ENCODE data around the gene EML3.

Gene EML3

DNA sequence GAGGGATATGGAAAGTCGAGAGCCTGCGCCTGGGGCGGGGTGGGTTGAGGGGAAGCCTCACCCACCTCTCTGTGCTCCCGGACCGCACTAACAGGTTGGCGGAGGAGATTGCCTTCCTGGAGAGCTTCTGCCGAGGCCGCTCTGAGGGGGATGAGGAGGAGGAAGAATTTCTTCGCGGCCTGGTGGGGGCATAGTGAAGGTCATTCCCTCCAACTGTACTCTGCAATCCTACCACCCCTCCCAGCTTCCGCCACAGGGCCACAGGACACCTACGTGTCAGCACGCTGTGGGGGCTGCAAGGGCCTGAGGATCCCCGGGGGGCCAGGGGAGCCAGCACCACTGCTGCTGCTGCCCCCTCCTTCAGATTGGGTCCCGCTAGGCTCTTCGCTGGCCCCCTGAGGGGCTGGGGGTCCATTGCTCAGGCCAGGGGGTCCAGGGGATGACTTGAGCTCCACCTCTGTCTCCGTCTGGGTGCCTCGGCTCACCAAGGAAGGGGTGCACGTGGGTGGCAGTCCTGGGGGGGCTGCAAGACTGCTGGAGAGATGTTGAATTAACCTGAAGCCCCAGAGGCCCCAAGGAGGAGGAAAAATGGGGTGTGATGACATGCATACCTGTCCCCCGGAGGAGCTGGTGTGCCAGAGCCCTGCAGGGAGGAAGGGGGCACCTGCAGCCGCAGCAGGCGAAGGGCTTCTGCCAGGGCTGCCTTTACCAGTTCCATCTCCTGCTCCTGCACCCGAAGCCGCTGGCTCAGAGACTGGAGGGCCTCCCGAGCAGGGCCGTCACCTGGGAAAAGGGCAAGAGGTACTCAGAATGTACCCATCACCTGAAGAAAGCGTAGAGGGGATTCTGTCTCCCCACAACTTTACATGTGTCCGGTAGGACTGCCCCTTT lies 1.5 kb downstream of the EML3 start (continued):
- TF ChIP-seq, protein P1, sequence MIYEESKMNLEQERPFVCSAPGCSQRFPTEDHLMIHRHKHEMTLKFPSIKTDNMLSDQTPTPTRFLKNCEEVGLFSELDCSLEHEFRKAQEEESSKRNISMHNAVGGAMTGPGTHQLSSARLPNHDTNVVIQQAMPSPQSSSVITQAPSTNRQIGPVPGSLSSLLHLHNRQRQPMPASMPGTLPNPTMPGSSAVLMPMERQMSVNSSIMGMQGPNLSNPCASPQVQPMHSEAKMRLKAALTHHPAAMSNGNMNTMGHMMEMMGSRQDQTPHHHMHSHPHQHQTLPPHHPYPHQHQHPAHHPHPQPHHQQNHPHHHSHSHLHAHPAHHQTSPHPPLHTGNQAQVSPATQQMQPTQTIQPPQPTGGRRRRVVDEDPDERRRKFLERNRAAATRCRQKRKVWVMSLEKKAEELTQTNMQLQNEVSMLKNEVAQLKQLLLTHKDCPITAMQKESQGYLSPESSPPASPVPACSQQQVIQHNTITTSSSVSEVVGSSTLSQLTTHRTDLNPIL (CRISPR knock-in tag; IDR thresholded peaks at IDR 0.05; ENCODE audit: low read depth) = no peak
- TF ChIP-seq, protein P2, sequence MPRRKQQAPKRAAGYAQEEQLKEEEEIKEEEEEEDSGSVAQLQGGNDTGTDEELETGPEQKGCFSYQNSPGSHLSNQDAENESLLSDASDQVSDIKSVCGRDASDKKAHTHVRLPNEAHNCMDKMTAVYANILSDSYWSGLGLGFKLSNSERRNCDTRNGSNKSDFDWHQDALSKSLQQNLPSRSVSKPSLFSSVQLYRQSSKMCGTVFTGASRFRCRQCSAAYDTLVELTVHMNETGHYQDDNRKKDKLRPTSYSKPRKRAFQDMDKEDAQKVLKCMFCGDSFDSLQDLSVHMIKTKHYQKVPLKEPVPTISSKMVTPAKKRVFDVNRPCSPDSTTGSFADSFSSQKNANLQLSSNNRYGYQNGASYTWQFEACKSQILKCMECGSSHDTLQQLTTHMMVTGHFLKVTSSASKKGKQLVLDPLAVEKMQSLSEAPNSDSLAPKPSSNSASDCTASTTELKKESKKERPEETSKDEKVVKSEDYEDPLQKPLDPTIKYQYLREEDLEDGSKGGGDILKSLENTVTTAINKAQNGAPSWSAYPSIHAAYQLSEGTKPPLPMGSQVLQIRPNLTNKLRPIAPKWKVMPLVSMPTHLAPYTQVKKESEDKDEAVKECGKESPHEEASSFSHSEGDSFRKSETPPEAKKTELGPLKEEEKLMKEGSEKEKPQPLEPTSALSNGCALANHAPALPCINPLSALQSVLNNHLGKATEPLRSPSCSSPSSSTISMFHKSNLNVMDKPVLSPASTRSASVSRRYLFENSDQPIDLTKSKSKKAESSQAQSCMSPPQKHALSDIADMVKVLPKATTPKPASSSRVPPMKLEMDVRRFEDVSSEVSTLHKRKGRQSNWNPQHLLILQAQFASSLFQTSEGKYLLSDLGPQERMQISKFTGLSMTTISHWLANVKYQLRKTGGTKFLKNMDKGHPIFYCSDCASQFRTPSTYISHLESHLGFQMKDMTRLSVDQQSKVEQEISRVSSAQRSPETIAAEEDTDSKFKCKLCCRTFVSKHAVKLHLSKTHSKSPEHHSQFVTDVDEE (CRISPR knock-in tag; IDR thresholded peaks at IDR 0.05) = no peak

DNA sequence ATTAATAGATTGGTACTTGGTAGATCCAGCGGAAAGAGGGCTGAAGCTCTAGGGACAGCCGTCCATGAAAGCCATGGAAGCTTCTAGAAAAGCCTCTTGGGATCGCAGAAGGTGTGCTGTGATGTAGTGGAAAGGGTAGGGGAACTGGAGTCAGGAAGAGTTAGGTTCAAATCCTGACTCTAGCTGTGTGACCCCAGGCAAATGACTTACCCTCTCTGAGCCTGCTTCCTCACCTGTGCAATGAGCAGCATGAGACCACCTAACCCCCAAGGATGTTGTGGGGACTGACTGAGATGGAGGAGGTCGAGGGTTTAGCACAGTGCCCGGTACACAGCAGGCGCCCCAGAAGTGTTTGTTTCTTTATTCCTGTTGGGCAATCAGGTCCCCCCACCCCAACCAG lies 2.2 kb downstream of the EML3 start:
- no peak for ATAC-seq
- TF ChIP-seq ISL1 (CRISPR knock-in tag; IDR thresholded peaks at IDR 0.05) (no peak), RARB (CRISPR knock-in tag; IDR thresholded peaks at IDR 0.05) (no peak), ESRRG (CRISPR knock-in tag; IDR thresholded peaks at IDR 0.05) (no peak), TCF4 (CRISPR knock-in tag; IDR thresholded peaks at IDR 0.05; ENCODE audit: borderline replicate concordance) (no peak), SNAI2 (CRISPR knock-in tag; IDR thresholded peaks at IDR 0.05) (no peak), GLIS3 (CRISPR knock-in tag; IDR thresholded peaks at IDR 0.05) (no peak), ZNF565 (CRISPR knock-in tag; conservative IDR thresholded peaks at IDR 0.05; ENCODE audit: low read depth) (no peak), ARNTL (CRISPR knock-in tag; IDR thresholded peaks at IDR 0.05; ENCODE audit: borderline replicate concordance, low read depth) (no peak), CSDC2 (CRISPR knock-in tag; IDR thresholded peaks at IDR 0.05) (no peak), PPARA (CRISPR knock-in tag; IDR thresholded peaks at IDR 0.05; ENCODE audit: borderline replicate concordance) (no peak)
- TF ChIP-seq, protein P1 (CRISPR knock-in tag; IDR thresholded peaks at IDR 0.05; ENCODE audit: low read depth) = no peak
- TF ChIP-seq, protein P3, sequence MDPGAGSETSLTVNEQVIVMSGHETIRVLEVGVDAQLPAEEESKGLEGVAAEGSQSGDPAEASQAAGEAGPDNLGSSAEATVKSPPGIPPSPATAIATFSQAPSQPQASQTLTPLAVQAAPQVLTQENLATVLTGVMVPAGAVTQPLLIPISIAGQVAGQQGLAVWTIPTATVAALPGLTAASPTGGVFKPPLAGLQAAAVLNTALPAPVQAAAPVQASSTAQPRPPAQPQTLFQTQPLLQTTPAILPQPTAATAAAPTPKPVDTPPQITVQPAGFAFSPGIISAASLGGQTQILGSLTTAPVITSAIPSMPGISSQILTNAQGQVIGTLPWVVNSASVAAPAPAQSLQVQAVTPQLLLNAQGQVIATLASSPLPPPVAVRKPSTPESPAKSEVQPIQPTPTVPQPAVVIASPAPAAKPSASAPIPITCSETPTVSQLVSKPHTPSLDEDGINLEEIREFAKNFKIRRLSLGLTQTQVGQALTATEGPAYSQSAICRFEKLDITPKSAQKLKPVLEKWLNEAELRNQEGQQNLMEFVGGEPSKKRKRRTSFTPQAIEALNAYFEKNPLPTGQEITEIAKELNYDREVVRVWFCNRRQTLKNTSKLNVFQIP (CRISPR knock-in tag; IDR thresholded peaks at IDR 0.05; ENCODE audit: borderline replicate concordance, low read depth) = no peak
- TF ChIP-seq, protein P4, sequence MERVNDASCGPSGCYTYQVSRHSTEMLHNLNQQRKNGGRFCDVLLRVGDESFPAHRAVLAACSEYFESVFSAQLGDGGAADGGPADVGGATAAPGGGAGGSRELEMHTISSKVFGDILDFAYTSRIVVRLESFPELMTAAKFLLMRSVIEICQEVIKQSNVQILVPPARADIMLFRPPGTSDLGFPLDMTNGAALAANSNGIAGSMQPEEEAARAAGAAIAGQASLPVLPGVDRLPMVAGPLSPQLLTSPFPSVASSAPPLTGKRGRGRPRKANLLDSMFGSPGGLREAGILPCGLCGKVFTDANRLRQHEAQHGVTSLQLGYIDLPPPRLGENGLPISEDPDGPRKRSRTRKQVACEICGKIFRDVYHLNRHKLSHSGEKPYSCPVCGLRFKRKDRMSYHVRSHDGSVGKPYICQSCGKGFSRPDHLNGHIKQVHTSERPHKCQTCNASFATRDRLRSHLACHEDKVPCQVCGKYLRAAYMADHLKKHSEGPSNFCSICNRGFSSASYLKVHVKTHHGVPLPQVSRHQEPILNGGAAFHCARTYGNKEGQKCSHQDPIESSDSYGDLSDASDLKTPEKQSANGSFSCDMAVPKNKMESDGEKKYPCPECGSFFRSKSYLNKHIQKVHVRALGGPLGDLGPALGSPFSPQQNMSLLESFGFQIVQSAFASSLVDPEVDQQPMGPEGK (CRISPR knock-in tag; IDR thresholded peaks at IDR 0.05; ENCODE audit: borderline replicate concordance) = no peak

DNA sequence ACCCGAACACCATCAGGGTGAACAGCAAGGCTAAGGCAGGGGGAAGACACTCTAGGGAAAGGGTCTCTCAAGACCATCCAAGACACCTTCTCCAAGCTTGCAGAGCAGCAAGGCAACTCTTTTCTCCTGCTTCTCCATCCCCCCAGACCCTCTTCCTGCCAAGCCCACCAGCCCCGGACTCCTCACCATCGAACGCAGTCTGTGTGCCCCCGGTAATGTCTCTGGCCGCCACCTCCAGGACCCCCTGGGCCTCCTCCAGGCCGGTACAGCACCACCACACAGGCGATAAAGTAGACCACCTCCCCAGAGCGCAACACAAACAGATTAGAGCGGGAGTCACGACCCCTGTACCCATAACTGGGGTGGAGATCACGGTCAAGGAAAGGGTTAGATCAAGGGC lies 3.8 kb downstream of the EML3 start:
- ATAC-seq = no peak
- no peak for TF ChIP-seq SNAI2 (CRISPR knock-in tag; IDR thresholded peaks at IDR 0.05)
- TF ChIP-seq CSDC2 (CRISPR knock-in tag; IDR thresholded peaks at IDR 0.05) = no peak
- TF ChIP-seq, protein P2 (CRISPR knock-in tag; IDR thresholded peaks at IDR 0.05) = no peak
- no peak for TF ChIP-seq GLIS3 (CRISPR knock-in tag; IDR thresholded peaks at IDR 0.05)
- no peak for TF ChIP-seq ZNF565 (CRISPR knock-in tag; conservative IDR thresholded peaks at IDR 0.05; ENCODE audit: low read depth)
- no peak for TF ChIP-seq ZNF8 (CRISPR knock-in tag; IDR thresholded peaks at IDR 0.05)
- TF ChIP-seq, protein P4 (CRISPR knock-in tag; IDR thresholded peaks at IDR 0.05; ENCODE audit: borderline replicate concordance) = no peak
- TF ChIP-seq ARNTL (CRISPR knock-in tag; IDR thresholded peaks at IDR 0.05; ENCODE audit: borderline replicate concordance, low read depth) = no peak

Data from SK-N-SH treated with all-trans-retinoic acid at 6 μM for 48 hours (cell line).